ENCODE results near the gene ADARB1.

GRCh38 chr21:45056917-45057560 lies 17.3 kb upstream of the ADARB1 start:
- no peak for TF ChIP-seq YY1 (IDR thresholded peaks at IDR 0.05; ENCODE audit: insufficient read depth, insufficient read length)
- TF ChIP-seq SUZ12 (IDR thresholded peaks at IDR 0.05; ENCODE audit: extremely low read depth, insufficient read depth, insufficient read length) = no peak
- no peak for TF ChIP-seq ZNF274 (IDR thresholded peaks at IDR 0.05; ENCODE audit: low read depth, low read length)

All from NT2/D1 (cell line).